ENCODE results near the gene CALN1.

DNA sequence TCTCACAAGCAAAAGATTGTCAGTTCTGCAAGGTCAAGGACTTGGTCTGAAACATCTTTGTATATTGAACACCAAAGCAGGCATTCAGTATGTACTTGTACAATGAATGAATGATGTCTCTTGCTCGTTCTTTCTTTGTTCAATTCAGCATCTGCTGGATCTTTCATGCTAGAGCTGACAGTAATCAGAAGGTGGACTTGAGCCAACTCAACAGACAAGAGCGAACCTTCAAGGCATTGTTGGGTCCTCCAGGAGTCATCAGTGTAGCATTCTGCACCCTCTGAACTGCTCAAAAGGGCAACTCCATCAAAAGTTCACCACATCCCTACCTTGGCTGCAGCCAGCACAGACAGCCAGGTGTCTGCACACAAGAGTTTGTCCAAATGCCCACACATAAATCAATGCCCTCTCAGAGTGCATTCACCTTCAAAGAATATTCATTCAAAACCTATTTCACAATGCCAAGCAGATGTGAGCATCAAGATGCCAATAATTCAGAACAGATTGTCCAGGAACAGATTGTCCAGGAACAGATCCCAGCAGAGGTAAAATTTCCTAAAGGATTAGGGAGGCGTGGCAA is 386.7 kb downstream of the CALN1 start:
- no peak for TF ChIP-seq EZH2 (IDR thresholded peaks at IDR 0.05; ENCODE audit: low read length)
- TF ChIP-seq, protein P1, sequence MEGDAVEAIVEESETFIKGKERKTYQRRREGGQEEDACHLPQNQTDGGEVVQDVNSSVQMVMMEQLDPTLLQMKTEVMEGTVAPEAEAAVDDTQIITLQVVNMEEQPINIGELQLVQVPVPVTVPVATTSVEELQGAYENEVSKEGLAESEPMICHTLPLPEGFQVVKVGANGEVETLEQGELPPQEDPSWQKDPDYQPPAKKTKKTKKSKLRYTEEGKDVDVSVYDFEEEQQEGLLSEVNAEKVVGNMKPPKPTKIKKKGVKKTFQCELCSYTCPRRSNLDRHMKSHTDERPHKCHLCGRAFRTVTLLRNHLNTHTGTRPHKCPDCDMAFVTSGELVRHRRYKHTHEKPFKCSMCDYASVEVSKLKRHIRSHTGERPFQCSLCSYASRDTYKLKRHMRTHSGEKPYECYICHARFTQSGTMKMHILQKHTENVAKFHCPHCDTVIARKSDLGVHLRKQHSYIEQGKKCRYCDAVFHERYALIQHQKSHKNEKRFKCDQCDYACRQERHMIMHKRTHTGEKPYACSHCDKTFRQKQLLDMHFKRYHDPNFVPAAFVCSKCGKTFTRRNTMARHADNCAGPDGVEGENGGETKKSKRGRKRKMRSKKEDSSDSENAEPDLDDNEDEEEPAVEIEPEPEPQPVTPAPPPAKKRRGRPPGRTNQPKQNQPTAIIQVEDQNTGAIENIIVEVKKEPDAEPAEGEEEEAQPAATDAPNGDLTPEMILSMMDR (optimal IDR thresholded peaks at IDR 0.05 in 1 of 3, IDR thresholded peaks at IDR 0.05 in 1 of 3, conservative IDR thresholded peaks at IDR 0.05 in 1 of 3; ENCODE audit: extremely low read depth in 1 of 3, insufficient read depth in 2 of 3, low read length in 3 of 3) = no peak
